Osteoblast (primary cell): Measurements from ENCODE around the gene GLB1L3. TPM values are rescaled to one million over a fixed set of nuclear protein-coding genes. Genes with fewer than 3 reads are reported as not detected.

Experiments
- DNase-seq: peaks from one replicate; pipeline ENCODE4 v3.0.0; 2011; ENCODE audit warnings: low spot score, mixed read lengths; ENCODE audit not compliant: insufficient read length; ENCODE audit errors: missing footprints
- H2AFZ ChIP-seq: 2 replicates; pipeline ENCODE4 v1.6.0; 2011; ENCODE audit warnings: mild to moderate bottlenecking, low read length
- H3K27ac ChIP-seq: 2 replicates; pipeline ENCODE4 v1.5.1; 2011; ENCODE audit warnings: mild to moderate bottlenecking, low read depth, low read length, moderate library complexity
- H3K27me3 ChIP-seq: 2 replicates; pipeline ENCODE4 v1.6.0; 2012; ENCODE audit warnings: mild to moderate bottlenecking, control low read depth, inconsistent platforms, low read length, moderate library complexity; ENCODE audit not compliant: insufficient read depth
- H3K36me3 ChIP-seq: 2 replicates; pipeline ENCODE4 v1.5.1; 2011; ENCODE audit warnings: mild to moderate bottlenecking, low read length, control low read depth, moderate library complexity; ENCODE audit not compliant: insufficient read depth
- H3K4me1 ChIP-seq: 2 replicates; pipeline ENCODE4 v1.5.1; 2011; ENCODE audit warnings: mild to moderate bottlenecking, low read length, control low read depth, moderate library complexity; ENCODE audit not compliant: insufficient read depth
- H3K4me2 ChIP-seq: 2 replicates; pipeline ENCODE4 v1.6.0; 2011; ENCODE audit warnings: mild to moderate bottlenecking, low read length; ENCODE audit not compliant: insufficient read depth
- H3K4me3 ChIP-seq: fragments of 200-600 bp; sonication (generic); 3 replicates; pipeline ENCODE4 v1.5.1; 2012; ENCODE audit warnings: mild to moderate bottlenecking, low read length, inconsistent platforms; ENCODE audit not compliant: insufficient read depth
- H3K79me2 ChIP-seq: 2 replicates; pipeline ENCODE4 v1.6.0; 2012; ENCODE audit warnings: mild to moderate bottlenecking, low read length, control low read depth, inconsistent platforms; ENCODE audit not compliant: insufficient read depth
- H3K9me3 ChIP-seq: 2 replicates; pipeline ENCODE4 v1.5.1; 2011; ENCODE audit warnings: low read depth, low read length, control low read depth
- H4K20me1 ChIP-seq: 2 replicates; pipeline ENCODE4 v1.6.0; 2012; ENCODE audit warnings: mild to moderate bottlenecking, low read length, control low read depth; ENCODE audit not compliant: insufficient read depth
- total RNA-seq: library from RNA; depleted of rRNA; stranded (reverse); fragments of >200 nt; gene quantifications from 2 replicates; pipeline ENCODE4 v1.2.3, GENCODE V29; 2012
- TF ChIP-seq, protein P1 (sequence below): IDR thresholded peaks from 2 replicates; pipeline ENCODE4 v1.5.1; 2011; ENCODE audit warnings: mild to moderate bottlenecking, low read depth, low read length, moderate library complexity; ENCODE audit errors: extremely low read depth

GLB1L3 gene
- total RNA-seq, 1 donor, result not detected

DNA sequence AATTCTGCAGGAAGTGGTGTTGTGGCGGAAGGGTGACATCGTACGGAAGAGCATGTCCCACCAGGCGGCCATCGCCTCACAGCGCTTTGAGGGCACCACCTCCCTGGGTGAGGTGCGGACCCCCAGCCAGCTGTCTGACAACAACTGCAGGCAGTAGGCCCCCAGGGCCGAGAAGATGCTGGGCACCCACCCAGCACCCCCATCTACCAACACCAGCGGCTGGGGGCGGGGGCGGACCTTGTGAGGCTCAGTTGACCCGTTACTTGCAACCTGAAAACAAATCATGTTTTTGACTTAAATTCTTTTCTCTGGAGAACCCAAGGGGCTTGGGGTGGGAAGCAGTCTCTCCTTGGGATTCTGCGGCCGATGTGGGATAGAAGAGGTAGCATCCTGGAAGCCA lies 30.7 kb upstream of the GLB1L3 start:
- H3K4me2 ChIP-seq, result no peak overlapping the region
- no peak overlapping the region for H3K27ac ChIP-seq
- peaks cover 75% of the 10 kb centered on the region for H3K36me3 ChIP-seq
- DNase-seq, result no peak
- H2AFZ ChIP-seq, result no peak overlapping the region
- TF ChIP-seq, protein P1, sequence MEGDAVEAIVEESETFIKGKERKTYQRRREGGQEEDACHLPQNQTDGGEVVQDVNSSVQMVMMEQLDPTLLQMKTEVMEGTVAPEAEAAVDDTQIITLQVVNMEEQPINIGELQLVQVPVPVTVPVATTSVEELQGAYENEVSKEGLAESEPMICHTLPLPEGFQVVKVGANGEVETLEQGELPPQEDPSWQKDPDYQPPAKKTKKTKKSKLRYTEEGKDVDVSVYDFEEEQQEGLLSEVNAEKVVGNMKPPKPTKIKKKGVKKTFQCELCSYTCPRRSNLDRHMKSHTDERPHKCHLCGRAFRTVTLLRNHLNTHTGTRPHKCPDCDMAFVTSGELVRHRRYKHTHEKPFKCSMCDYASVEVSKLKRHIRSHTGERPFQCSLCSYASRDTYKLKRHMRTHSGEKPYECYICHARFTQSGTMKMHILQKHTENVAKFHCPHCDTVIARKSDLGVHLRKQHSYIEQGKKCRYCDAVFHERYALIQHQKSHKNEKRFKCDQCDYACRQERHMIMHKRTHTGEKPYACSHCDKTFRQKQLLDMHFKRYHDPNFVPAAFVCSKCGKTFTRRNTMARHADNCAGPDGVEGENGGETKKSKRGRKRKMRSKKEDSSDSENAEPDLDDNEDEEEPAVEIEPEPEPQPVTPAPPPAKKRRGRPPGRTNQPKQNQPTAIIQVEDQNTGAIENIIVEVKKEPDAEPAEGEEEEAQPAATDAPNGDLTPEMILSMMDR, result no peak
- H3K9me3 ChIP-seq, result no peaks in the 10 kb centered on the region
- no peak overlapping the region for H3K4me3 ChIP-seq
- no peaks in the 10 kb centered on the region for H3K79me2 ChIP-seq
- peaks cover 3% of the 10 kb centered on the region for H4K20me1 ChIP-seq
- no peaks in the 10 kb centered on the region for H3K27me3 ChIP-seq
- H3K4me1 ChIP-seq, result no peaks in the 10 kb centered on the region

DNA sequence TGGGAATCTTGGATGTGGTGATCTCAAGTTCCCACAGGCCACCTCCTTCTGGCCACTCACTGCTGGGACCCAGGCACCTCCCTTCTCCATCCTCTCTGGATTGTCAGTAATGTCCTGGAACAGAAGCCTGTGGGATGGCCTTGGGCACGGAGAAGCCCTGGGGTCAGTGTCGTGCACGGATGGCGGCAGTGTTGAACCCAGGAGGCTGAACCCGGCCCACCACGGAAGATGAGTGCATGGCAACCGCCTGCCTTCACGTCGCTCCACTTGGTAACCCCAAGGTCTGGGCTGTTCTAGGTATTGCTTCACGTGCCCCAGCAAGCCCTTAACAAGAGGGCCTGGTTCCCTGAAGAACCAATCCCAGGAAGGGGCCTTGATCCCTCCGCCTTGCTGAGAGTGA lies 30.1 kb upstream of the GLB1L3 start:
- H4K20me1 ChIP-seq, result peaks cover 3% of the 10 kb centered on the region
- H3K9me3 ChIP-seq, result no peaks in the 10 kb centered on the region
- no peak overlapping the region for H3K4me2 ChIP-seq
- no peaks in the 10 kb centered on the region for H3K4me1 ChIP-seq
- H3K36me3 ChIP-seq, result peaks cover 80% of the 10 kb centered on the region
- H2AFZ ChIP-seq, result no peak overlapping the region
- H3K79me2 ChIP-seq, result no peaks in the 10 kb centered on the region
- no peak overlapping the region for H3K27ac ChIP-seq
- H3K4me3 ChIP-seq, result no peak overlapping the region
- no peak for DNase-seq
- H3K27me3 ChIP-seq, result no peaks in the 10 kb centered on the region
- TF ChIP-seq, protein P1, result no peak

DNA sequence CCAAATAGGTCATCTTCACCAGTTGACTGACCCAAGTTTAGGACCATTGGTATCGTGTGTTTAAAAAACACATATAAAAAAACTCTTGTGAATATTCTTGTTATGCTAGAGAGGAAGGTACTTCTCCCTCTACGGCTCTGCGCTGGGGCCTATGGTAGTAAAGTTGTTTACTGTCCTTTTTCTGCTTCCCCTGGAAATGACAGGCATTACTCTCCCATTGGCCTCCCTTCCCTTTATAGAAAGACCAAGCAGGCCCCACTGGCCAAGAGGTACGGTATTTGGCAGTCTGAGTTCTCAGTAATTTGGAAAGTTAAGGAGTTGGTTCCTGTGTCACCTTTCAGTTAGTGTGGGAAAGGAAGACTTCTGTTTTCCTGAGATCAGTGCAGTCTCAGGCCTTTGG lies 29.5 kb upstream of the GLB1L3 start:
- H3K27ac ChIP-seq, result no peak overlapping the region
- TF ChIP-seq, protein P1, result no peak
- peaks cover under 1% of the 10 kb centered on the region for H3K4me1 ChIP-seq
- no peaks in the 10 kb centered on the region for H4K20me1 ChIP-seq
- DNase-seq, result no peak
- H3K4me2 ChIP-seq, result no peak overlapping the region
- peaks cover 3% of the 10 kb centered on the region for H3K79me2 ChIP-seq
- no peak overlapping the region for H2AFZ ChIP-seq
- no peak overlapping the region for H3K4me3 ChIP-seq
- H3K27me3 ChIP-seq, result no peaks in the 10 kb centered on the region
- peaks cover 81% of the 10 kb centered on the region for H3K36me3 ChIP-seq
- H3K9me3 ChIP-seq, result no peaks in the 10 kb centered on the region

DNA sequence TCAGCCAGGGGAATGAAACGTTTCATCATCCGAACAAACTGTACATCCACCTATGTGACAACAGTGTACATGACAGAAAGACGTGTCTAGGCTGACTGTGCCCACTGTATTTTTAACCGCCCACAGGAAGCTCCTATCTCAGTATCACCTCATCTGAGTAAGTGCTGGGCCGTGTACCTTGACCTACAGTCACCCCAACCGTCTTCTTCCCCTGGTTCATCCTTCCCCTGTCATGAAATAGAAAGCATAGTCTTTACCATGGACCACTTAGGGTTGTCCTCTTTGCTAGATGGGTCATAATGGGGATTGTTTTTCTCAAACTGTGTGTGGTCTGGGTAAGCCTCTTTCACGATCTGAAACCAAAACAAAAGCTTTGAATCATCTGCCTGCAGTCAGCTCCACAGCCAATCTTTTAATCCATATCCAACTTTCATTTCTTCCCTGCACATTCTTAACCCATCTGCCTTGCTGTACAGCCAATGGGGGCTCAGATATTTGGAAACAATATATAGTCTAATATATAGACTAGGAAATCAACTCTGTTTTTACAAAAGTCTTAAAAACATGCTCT lies 27.2 kb upstream of the GLB1L3 start:
- no peak for DNase-seq
- Histone ChIP-seq H3K9me3 (no peaks in the 10 kb centered on the region), H3K27me3 (no peaks in the 10 kb centered on the region)

More for the DNA sequence above, 27.2 kb upstream of the GLB1L3 start:
- Histone ChIP-seq H3K4me3 (no peak overlapping the region), H2AFZ (no peak overlapping the region), H3K36me3 (peaks cover 64% of the 10 kb centered on the region), H4K20me1 (no peaks in the 10 kb centered on the region), H3K27ac (no peak overlapping the region), H3K4me2 (no peak overlapping the region), H3K79me2 (peaks cover 16% of the 10 kb centered on the region), H3K4me1 (peaks cover 9% of the 10 kb centered on the region)
- TF ChIP-seq, protein P1, result no peak
